ENCODE data around the gene IRF2. TPM values are rescaled to one million over a fixed set of nuclear protein-coding genes. Genes with fewer than 3 reads are reported as not detected.
A peak's percentile ranks its signal among the peaks of the same experiment; 100 is the strongest.
"Not testable (repeated sequence)": the region's sequence is repeated elsewhere in the genome, so short reads cannot be mapped to it uniquely, and the experiment has no call there.

The IRF2 gene
- total and polyA plus RNA-seq, 2 donors from 2014 or later: 16.8 to 42.8 TPM

- FAIRE-seq: no peak
- Histone ChIP-seq H3K4me3 (ENCODE audit: low read length in 3 of 3) (no peak overlapping the region), H3K9me3 (ENCODE audit: control insufficient read depth in 2 of 3, insufficient read depth in 1 of 3, low read length in 3 of 3) (no peaks in the 10 kb centered on the region), H3K27ac (ENCODE audit: low read depth in 2 of 2, low read length in 2 of 2) (no peak overlapping the region), H3K36me3 (ENCODE audit: control insufficient read depth in 2 of 3, insufficient read depth in 3 of 3, low read length in 3 of 3) (no peaks in the 10 kb centered on the region), H3K27me3 (ENCODE audit: control insufficient read depth, insufficient read depth, low read length) (no peaks in the 10 kb centered on the region), H3K9ac (ENCODE audit: low read length in 3 of 3) (no peak overlapping the region), H3K4me1 (ENCODE audit: control insufficient read depth in 2 of 3, insufficient read depth in 2 of 3, low read depth in 1 of 3, low read length in 3 of 3) (peaks cover 3 to 17% (median 9%) of the 10 kb centered on the region in 3 donors)
- peak in 1 of 5 donors; percentile 4 for DNase-seq
- no peak for TF ChIP-seq CTCF (IDR thresholded peaks at IDR 0.05; ENCODE audit: borderline replicate concordance, extremely low read depth, insufficient read depth)
- intact Hi-C loops (cut with DNase I): no loop called here
Observed at GRCh38 chr4:184380707-184381106, 93.6 kb downstream of the IRF2 start.

- FAIRE-seq; DNase-seq; H3K9me3 ChIP-seq (ENCODE audit: control insufficient read depth in 2 of 3, insufficient read depth in 1 of 3, low read length in 3 of 3); intact Hi-C loops (cut with DNase I); H3K36me3 ChIP-seq (ENCODE audit: control insufficient read depth in 2 of 3, insufficient read depth in 3 of 3, low read length in 3 of 3); H3K27me3 ChIP-seq (ENCODE audit: control insufficient read depth, insufficient read depth, low read length); H3K4me3 ChIP-seq (ENCODE audit: low read length in 3 of 3); H3K9ac ChIP-seq (ENCODE audit: low read length in 3 of 3); H3K27ac ChIP-seq (ENCODE audit: low read depth in 2 of 2, low read length in 2 of 2): not testable (repeated sequence)
- H3K4me1 ChIP-seq (ENCODE audit: control insufficient read depth in 2 of 3, insufficient read depth in 2 of 3, low read depth in 1 of 3, low read length in 3 of 3): peaks cover 3 to 15% (median 9%) of the 10 kb centered on the region in 3 donors
Observed at GRCh38 chr4:184380214-184380613, 94.1 kb downstream of the IRF2 start.

- intact Hi-C loops (cut with DNase I): no loop called here
- no peaks in the 10 kb centered on the region for H3K36me3 ChIP-seq (ENCODE audit: control insufficient read depth in 2 of 3, insufficient read depth in 3 of 3, low read length in 3 of 3)
- no peak for DNase-seq
- FAIRE-seq: no peak
- H3K9me3 ChIP-seq (ENCODE audit: control insufficient read depth in 2 of 3, insufficient read depth in 1 of 3, low read length in 3 of 3): no peaks in the 10 kb centered on the region
- TF ChIP-seq CTCF (IDR thresholded peaks at IDR 0.05; ENCODE audit: borderline replicate concordance, extremely low read depth, insufficient read depth): no peak
- no peak overlapping the region for H3K27ac ChIP-seq (ENCODE audit: low read depth in 2 of 2, low read length in 2 of 2)
- H3K4me1 ChIP-seq (ENCODE audit: control insufficient read depth in 2 of 3, insufficient read depth in 2 of 3, low read depth in 1 of 3, low read length in 3 of 3): no peaks in the 10 kb centered on the region
- no peak overlapping the region for H3K9ac ChIP-seq (ENCODE audit: low read length in 3 of 3)
- no peaks in the 10 kb centered on the region for H3K27me3 ChIP-seq (ENCODE audit: control insufficient read depth, insufficient read depth, low read length)
- H3K4me3 ChIP-seq (ENCODE audit: low read length in 3 of 3): no peak overlapping the region
Observed at GRCh38 chr4:184376923-184377322, 97.4 kb downstream of the IRF2 start.

- intact Hi-C loops (cut with DNase I): no loop called here
- no peak for DNase-seq
- Histone ChIP-seq H3K36me3 (ENCODE audit: control insufficient read depth in 2 of 3, insufficient read depth in 3 of 3, low read length in 3 of 3) (no peaks in the 10 kb centered on the region), H3K27ac (ENCODE audit: low read depth in 2 of 2, low read length in 2 of 2) (no peak overlapping the region), H3K9me3 (ENCODE audit: control insufficient read depth in 2 of 3, insufficient read depth in 1 of 3, low read length in 3 of 3) (no peaks in the 10 kb centered on the region), H3K27me3 (ENCODE audit: control insufficient read depth, insufficient read depth, low read length) (no peaks in the 10 kb centered on the region), H3K4me3 (ENCODE audit: low read length in 3 of 3) (no peak overlapping the region), H3K4me1 (ENCODE audit: control insufficient read depth in 2 of 3, insufficient read depth in 2 of 3, low read depth in 1 of 3, low read length in 3 of 3) (no peaks in the 10 kb centered on the region), H3K9ac (ENCODE audit: low read length in 3 of 3) (no peak overlapping the region)
- TF ChIP-seq CTCF (IDR thresholded peaks at IDR 0.05; ENCODE audit: borderline replicate concordance, extremely low read depth, insufficient read depth): no peak
- FAIRE-seq: no peak
Observed at GRCh38 chr4:184376126-184376838, 98.1 kb downstream of the IRF2 start.

DNA sequence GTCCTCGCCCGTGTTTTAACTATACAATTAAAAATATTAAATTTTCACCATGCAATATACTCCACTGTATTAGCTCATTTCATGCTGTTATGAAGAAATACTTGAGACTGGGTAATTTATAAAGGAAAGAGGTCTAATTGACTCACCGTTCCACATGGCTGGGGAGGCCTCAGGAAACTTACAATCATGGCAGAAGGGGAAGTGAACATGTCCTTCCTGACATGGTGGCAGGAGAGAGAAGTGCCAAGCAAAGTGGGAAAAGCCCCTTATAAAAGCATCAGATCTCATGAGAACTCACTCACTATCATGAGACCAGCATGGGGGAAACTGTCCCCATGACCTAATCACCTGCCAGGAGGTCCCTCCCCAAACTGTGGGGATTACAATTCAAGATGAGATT lies 98.7 kb downstream of the IRF2 start:
- H3K27me3 ChIP-seq (ENCODE audit: control insufficient read depth, insufficient read depth, low read length); H3K9ac ChIP-seq (ENCODE audit: low read length in 3 of 3); DNase-seq; FAIRE-seq; H3K27ac ChIP-seq (ENCODE audit: low read depth in 2 of 2, low read length in 2 of 2); H3K4me3 ChIP-seq (ENCODE audit: low read length in 3 of 3); H3K36me3 ChIP-seq (ENCODE audit: control insufficient read depth in 2 of 3, insufficient read depth in 3 of 3, low read length in 3 of 3); intact Hi-C loops (cut with DNase I); H3K4me1 ChIP-seq (ENCODE audit: control insufficient read depth in 2 of 3, insufficient read depth in 2 of 3, low read depth in 1 of 3, low read length in 3 of 3); H3K9me3 ChIP-seq (ENCODE audit: control insufficient read depth in 2 of 3, insufficient read depth in 1 of 3, low read length in 3 of 3): not testable (repeated sequence)
